HL-60/S4 treated with phorbol 12-myristate 13-acetate at 8.2 ng/mL for 4 days and 3 days (cell line): Measurements from ENCODE around the gene TXNDC15.
"Not testable (repeated sequence)": the region's sequence is repeated elsewhere in the genome, so short reads cannot be mapped to it uniquely, and the experiment has no call there.

ENCODE experiments used
- in situ Hi-C: fragments of 300-500 bp; cut with MboI; formaldehyde crosslinking; loops from 2 replicates; pipeline ENCODE4 v1.15.0; 2022; ENCODE audit warnings: low sequenced_read_pairs

Gene TXNDC15, protein sequence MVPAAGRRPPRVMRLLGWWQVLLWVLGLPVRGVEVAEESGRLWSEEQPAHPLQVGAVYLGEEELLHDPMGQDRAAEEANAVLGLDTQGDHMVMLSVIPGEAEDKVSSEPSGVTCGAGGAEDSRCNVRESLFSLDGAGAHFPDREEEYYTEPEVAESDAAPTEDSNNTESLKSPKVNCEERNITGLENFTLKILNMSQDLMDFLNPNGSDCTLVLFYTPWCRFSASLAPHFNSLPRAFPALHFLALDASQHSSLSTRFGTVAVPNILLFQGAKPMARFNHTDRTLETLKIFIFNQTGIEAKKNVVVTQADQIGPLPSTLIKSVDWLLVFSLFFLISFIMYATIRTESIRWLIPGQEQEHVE

GRCh38 chr5:134873987-134874830 lies at the start of gene TXNDC15:
Gene TXNDC15, plus strand, starts transcription at chr5:134874371. Its CDS starts 57 bp downstream, at chr5:134874428.
- in situ Hi-C loops: no loop called here

DNA sequence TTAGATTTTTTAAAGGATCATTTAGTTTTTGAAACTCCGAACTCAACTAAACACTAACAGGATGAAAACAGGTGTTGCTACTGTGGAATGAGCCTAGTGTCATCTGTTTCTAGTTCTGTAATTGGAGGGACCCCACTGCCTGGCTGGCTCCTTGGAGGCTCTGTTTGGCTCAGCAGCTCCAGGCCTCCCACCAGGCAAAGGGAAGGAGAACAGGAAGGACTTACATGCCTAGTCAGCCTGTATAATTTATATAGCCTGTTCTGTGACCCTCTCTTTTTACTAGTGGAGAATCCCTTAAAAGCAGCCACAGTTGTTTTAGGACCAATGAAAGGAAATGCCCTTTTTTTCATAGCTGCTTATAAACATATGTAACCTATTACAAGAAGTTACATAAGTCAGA lies 49.5 kb upstream of the TXNDC15 start:
- in situ Hi-C loops: no loop called here

DNA sequence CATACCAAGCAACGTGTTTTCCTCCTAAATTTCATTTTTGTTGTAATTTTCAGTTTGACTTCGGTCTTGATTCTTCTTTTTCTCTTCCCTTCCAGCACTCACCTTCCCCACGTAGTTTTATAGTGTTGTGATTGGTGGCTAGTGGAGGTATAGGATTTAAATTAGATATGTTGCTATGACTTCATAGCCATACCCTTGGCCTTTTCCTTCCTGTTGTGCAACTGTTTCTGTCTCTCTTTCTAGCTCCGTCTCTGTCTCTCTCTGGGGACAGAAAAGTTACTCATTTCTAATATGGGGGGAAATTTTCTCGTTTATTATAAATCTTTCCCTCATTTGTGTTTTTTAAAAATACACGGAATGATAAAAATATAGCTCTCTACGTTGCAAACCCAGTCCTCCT lies 49.0 kb upstream of the TXNDC15 start:
- in situ Hi-C loops: no loop called here

GRCh38 chr5:134833340-134834032 lies 40.7 kb upstream of the TXNDC15 start:
- in situ Hi-C loops: no loop called here

DNA sequence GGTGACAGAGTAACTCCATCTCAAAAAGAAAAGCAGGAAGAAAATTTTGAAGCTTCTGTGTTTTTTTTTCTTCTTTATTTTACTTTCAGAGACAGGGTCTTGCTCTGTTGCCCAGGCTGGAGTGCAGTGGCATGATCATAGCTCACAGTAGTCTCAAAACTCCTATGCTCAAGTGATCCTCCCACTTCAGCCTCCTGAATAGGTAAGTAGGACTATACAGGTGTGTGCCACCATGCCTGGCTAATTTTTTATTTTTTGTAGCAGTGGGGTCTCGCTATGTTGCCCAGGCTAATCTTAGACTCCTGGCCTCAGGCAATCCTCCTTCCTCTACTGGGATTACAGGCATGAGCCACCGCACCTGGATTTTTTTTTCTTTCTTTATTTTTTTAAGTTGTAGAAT lies 38.5 kb upstream of the TXNDC15 start:
- in situ Hi-C loops: no loop called here

GRCh38 chr5:134837530-134838181 lies 36.5 kb upstream of the TXNDC15 start:
- in situ Hi-C loops: no loop called here

DNA sequence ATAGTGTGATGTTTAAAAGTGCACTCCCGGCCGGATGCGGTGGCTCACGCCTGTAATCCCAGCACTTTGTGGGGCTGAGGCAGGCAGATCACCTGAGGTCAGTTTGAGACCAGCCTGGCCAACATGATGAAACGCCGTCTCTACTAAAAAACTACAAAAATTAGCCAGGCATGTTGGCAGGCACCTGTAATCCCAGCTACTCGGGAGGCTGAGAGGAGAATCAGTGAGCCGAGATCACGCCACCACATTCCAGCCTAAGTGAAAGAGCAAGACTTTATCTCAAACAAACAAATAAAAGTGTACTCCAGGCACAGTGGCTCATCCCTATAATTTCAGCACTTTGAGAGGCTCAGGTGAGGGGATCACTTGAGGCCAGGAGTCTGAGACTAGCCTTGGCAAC lies 35.8 kb upstream of the TXNDC15 start:
- in situ Hi-C loops: not testable (repeated sequence)

DNA sequence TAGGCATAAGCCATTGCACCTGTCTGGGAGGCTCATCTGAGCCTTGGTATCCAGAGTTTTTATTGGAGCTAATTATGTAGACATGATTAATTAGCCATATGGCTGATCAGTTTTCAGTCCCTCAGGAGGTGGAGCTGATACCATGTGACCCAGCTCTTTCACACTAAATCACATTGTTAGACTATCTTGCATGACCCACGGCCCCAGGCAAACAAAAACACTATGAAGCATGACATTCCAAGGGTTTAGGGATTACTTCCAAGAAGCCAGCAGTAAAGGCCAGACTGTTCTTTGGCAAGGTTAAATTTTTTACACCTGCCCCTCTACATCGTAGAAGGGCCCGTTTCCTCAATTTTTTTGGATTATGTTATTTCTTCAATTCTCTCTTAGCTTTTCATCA lies 33.4 kb upstream of the TXNDC15 start:
- in situ Hi-C loops: no loop called here

DNA sequence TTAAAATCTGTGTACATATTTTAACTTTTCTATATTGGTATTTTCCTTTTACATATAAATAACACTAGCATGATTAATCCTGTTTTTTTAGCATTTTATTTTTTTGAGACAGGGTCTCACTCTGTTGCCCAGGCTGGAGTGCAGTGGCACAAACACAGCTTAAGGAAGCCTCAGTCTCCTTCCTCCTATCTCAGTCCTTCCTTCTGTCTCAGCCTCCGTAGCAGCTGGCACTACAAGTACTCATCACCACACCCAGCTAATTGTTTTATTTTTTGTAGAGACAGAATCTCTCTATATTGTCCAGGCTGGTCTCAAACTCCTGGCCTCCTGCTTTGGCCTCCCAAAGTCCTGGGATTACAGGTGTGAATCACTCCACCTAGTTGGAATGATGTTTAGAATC lies 29.9 kb upstream of the TXNDC15 start:
- in situ Hi-C loops: no loop called here

DNA sequence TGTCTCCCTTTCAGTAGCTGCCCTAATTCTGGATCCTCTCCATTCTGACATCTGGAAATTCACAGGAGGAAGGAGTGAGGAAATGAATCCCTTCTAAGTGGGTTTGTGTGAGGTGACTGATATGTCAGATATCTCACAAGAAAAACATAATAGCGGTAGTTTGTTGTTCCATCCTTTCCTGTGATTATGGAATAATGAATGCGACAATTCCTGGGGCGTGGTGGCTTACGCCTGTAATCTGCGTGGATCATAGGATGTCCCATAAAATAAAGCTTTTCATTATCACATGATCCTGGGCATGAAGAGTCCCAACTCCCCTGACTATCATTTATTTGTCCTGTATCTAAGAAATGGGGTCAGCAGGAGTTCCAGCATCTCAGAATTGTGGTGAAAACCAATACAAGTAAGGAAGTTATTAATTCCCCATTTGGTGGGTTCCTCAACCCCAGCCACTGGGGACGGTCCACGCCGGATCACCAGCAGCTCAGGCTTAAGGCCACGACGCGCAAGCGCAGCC lies 28.8 kb upstream of the TXNDC15 start:
- in situ Hi-C loops: no loop called here

DNA sequence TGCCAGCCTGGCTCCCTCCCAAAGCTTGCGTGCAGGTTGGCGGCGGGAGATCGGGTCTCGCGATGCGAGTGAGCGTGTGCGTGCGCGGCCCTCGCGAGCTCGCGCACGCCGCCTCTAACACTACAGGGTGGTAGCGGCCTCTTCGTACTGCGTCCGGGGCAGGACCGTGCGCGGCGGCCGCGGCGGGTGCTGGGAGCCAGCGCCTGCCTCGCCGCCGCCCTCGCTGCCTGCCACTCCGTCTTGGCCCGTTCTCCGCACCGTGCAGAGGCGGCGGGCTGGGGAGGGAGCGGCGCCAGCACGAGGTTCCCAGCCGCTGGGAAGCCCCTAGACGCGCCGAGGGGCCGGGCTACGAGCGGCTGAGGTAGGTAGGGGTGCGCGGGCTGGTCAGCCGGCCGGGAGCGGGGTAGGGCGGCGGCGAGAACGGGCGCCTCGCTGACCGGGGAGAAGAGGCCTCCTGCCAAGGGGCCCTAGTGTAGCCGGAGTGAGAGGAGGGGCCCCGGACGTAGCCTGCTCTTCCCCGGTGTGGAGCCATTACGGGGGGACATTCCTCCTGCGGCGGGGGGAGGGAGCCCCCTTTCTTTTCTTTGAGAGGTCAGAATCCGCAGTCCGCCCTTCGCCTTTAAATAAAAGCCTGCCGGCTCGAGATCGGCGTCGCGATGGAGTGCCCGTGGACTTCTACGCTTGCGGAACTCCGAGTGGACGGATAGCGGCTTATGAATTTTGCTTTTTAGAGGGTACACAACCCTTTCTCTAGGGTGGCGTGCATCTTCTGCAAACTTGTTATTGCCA lies 28.1 kb upstream of the TXNDC15 start, which contains the start of gene C5orf24:
TSS of gene C5orf24 (plus strand) at position 117 of the 789 bp plus-strand sequence. CDS start 8,933 bp downstream, outside the sequence.
- in situ Hi-C loops: no loop called here

- in situ Hi-C loops: no loop called here
Observed at GRCh38 chr5:134846641-134846960, 27.6 kb upstream of the TXNDC15 start.

- in situ Hi-C loops: not testable (repeated sequence)
Observed at GRCh38 chr5:134849434-134849933, 24.7 kb upstream of the TXNDC15 start.

DNA sequence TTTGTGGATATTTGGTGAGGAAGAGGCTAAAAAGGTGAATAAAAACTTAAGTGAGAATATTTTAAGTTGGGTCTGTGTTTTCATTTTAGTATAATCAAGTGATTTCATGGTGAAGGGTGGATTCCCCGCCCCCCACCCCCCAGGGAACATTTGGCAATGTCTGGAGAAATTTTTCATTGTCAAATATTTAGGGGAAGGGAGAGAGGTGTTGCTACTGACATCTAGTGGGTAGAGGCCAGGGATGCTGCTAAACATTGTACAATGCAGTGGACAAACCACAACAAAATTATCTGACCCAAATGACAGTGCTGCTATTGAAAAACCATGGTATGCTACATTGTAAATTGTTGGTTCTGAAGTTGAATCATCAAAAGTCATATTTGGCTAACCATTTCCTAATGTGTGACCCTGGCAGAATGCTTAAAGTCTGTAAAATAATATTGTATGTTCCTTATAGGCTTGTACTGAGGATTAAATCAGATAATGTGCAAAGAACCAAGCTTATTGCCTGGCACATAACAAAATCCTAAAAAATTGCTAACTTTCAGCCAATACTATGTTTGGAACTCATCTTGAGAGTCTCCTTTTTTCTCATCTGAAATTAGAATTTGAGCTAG lies 22.8 kb upstream of the TXNDC15 start:
- in situ Hi-C loops: no loop called here

DNA sequence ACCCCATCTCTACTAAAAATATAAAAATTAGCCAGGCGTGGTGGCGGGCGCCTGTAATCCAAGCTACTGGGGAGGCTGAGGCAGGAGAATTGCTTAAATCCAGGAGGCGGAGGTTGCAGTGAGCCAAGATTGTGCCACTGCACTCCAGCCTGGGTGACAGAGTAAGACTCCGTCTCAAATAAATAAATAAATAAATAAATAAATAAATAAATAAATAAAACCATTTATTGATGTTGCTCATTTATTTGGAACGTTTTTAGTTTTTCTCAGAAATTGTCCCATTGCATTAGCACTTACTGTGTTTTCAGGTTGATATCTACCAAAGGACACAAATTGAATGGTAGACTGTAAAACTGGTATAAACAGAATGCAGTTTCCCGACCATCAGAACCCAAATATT lies 17.7 kb upstream of the TXNDC15 start:
- in situ Hi-C loops: not testable (repeated sequence)

DNA sequence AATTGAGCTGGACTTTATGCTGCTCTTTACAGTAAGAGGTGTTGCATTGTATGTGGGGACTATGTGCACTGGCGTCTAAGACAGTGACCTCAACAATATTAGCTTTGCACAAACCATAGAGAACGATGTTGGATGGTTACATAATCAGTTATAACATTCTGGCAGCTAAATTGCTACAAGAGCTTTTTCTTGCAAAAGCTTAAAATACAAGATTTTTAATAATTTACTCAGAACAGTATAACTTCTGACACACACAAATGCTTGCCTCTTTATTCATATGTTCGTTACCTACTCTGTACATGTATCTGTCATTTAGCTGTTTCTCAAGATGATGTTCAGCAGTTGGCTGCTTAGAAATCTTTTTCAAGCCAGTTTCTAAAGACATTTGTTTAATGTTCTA lies 16.8 kb upstream of the TXNDC15 start:
- in situ Hi-C loops: no loop called here

- in situ Hi-C loops: no loop called here
Observed at GRCh38 chr5:134864707-134865106, 9.5 kb upstream of the TXNDC15 start.

DNA sequence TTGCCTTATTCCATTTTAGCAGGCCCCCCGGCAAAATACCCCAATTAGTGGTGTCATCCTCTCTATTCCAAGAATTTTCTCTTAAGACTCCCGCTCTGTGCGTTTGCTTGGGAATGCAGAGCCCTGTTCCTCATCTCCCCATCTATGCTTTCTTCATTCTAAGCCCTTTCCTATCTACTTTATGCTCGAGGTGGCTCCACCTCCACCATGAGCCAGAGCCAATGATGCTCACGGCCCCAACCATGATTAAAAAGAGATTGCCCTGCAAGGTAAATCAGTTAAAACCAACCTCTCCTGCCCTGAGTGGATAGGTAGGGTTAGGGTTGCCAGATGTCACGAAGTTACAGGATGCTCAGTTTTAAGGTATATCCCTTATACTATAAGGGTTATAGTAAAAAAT lies 677 bp upstream of the TXNDC15 start:
- in situ Hi-C loops: no loop called here
